ENCODE results near the gene ENO2. TPM values are rescaled to one million over a fixed set of nuclear protein-coding genes. Genes with fewer than 3 reads are reported as not detected.

Gene ENO2
- total and polyA plus RNA-seq, 4 experiments from 2014 or later: 28.4 to 190 (median 111) TPM

DNA sequence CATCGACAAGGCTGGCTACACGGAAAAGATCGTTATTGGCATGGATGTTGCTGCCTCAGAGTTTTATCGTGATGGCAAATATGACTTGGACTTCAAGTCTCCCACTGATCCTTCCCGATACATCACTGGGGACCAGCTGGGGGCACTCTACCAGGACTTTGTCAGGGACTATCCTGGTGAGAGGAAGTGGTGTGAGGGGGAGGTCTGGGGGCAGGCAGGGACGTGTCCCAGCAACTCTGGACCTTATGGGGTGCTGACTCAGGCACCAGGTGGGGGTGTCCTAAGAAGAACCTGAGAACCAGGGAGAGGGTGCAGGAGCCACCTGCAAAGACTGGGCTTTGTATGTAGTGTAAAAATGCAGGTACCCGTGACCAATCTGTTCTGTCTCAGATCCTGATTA, 5.2 kb downstream of the ENO2 start:
- Histone ChIP-seq H3K27me3 (ENCODE audit: insufficient read depth, low read length) (no peaks in the 10 kb centered on the region), H3K4me3 (ENCODE audit: low read length in 2 of 2) (no peak overlapping the region), H3K27ac (ENCODE audit: low read depth, low read length) (no peak overlapping the region), H3K4me1 (ENCODE audit: insufficient read depth, low read length) (peaks cover 21% of the 10 kb centered on the region), H3K36me3 (ENCODE audit: insufficient read depth, low read length) (peaks cover 17% of the 10 kb centered on the region), H3K9me3 (ENCODE audit: control insufficient read depth in 1 of 2, low read length in 2 of 2) (no peaks in the 10 kb centered on the region)
- ChIA-PET CTCF (ENCODE audit: partially characterized antibody) (interaction anchor here (0.6 to 1.2 kb wide), 3 partner anchors 24 to 47 kb away, joined by 3 to 4 read pairs (median 4); partner anchors contain the start of genes C12orf57 and RNU7-1), POLR2A (ENCODE audit: partially characterized antibody) (interaction anchor here (1.1 to 1.7 kb wide), 4 partner anchors 10 to 28 kb away, joined by 3 to 4 read pairs (median 4); no protein-coding TSS in a partner anchor)
- Mint-ChIP-seq H3K27ac (peak overlapping the region in 5 of 7 donors; percentile 10 to 78 (median 54)), H3K27me3 (no peaks in the 10 kb centered on the region), H3K4me3 (no peak overlapping the region), H3K9me3 (peaks cover 0 to 2% (median 0%) of the 10 kb centered on the region in 8 donors), H3K4me1 (peaks cover 9 to 33% (median 21%) of the 10 kb centered on the region in 4 donors), H3K36me3 (peaks cover 25 to 64% of the 10 kb centered on the region in 2 donors)
- intact Hi-C loops (cut with micrococcal nuclease): no loop called here
- no peak for DNase-seq

DNA sequence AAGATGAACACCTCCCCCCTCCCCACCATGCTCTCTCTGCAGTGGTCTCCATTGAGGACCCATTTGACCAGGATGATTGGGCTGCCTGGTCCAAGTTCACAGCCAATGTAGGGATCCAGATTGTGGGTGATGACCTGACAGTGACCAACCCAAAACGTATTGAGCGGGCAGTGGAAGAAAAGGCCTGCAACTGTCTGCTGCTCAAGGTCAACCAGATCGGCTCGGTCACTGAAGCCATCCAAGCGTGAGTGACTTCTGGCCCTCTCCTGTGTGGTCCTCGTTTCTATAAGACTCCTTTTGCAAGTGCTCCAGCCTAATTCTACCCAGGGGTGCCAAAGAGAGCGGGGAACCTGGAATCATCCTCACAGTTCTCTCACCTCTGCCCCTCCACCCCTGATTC, 7.2 kb downstream of the ENO2 start:
- H3K9me3 Mint-ChIP-seq: peaks cover 0 to 2% (median 0%) of the 10 kb centered on the region in 8 donors
- intact Hi-C loops (cut with micrococcal nuclease): loop anchor here (5.0 kb wide), 1 partner anchor 266 kb away; the partner anchor contains the start of gene PEX5
- Histone ChIP-seq H3K4me3 (ENCODE audit: low read length in 2 of 2) (no peak overlapping the region), H3K9me3 (ENCODE audit: control insufficient read depth in 1 of 2, low read length in 2 of 2) (no peaks in the 10 kb centered on the region), H3K4me1 (ENCODE audit: insufficient read depth, low read length) (peaks cover 12% of the 10 kb centered on the region), H3K27ac (ENCODE audit: low read depth, low read length) (no peak overlapping the region), H3K27me3 (ENCODE audit: insufficient read depth, low read length) (no peaks in the 10 kb centered on the region), H3K36me3 (ENCODE audit: insufficient read depth, low read length) (peaks cover 13% of the 10 kb centered on the region)
- ChIA-PET POLR2A (ENCODE audit: partially characterized antibody) (interaction anchor here (0.9 to 8.2 kb wide), 3 partner anchors 15 to 30 kb away, joined by 3 to 154 read pairs (median 6); no protein-coding TSS in a partner anchor), CTCF (ENCODE audit: partially characterized antibody) (interaction anchor here (1.0 to 6.4 kb wide), 9 partner anchors 8 to 191 kb away, joined by 3 to 77 read pairs (median 4); partner anchors contain the start of genes C1RL, ENO2 and LPCAT3)
- peaks cover 25 to 53% of the 10 kb centered on the region in 2 donors for H3K36me3 Mint-ChIP-seq
- H3K4me3 Mint-ChIP-seq: no peak overlapping the region
- peak overlapping the region in 2 of 7 donors; percentile 17 to 37 for H3K27ac Mint-ChIP-seq
- peaks cover 10 to 27% (median 16%) of the 10 kb centered on the region in 4 donors for H3K4me1 Mint-ChIP-seq
- H3K27me3 Mint-ChIP-seq: no peaks in the 10 kb centered on the region
- DNase-seq: no peak

DNA sequence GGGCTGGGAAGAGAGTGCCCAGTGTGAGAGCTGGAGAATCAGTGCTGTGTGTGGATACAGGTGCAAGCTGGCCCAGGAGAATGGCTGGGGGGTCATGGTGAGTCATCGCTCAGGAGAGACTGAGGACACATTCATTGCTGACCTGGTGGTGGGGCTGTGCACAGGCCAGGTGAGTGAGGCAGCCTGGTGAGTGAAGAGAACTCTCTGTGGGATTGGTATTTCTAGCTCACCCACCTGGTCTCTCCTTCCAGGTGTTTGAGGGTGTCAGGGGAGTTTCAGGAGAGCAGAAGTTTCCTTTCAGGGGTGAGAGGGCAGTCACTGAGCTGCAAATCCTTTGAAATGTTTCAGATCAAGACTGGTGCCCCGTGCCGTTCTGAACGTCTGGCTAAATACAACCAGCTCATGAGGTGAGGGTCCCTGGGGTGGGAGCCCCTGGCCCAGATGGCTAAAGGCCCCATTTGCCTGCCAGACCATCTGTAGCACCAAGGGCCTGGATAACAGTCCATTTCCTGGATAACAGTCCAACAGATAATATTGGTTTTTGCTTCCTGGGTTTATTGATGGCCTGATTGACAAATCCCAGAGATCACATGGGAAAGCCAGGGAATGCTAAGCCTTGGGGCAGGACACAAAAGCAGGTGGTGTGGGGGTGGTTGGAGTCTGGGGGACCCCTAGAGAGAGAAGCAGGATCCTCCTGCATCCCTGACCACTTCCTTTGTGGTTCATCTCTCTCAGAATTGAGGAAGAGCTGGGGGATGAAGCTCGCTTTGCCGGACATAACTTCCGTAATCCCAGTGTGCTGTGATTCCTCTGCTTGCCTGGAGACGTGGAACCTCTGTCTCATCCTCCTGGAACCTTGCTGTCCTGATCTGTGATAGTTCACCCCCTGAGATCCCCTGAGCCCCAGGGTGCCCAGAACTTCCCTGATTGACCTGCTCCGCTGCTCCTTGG, 7.9 kb downstream of the ENO2 start:
- intact Hi-C loops (cut with micrococcal nuclease): loop anchor here (5.0 kb wide), 1 partner anchor 265 kb away; the partner anchor contains the start of gene PEX5
- DNase-seq: no peak
- peaks cover 9% of the 10 kb centered on the region for H3K36me3 ChIP-seq (ENCODE audit: insufficient read depth, low read length)
- peaks cover 19% of the 10 kb centered on the region for H3K4me1 ChIP-seq (ENCODE audit: insufficient read depth, low read length)
- H3K27ac Mint-ChIP-seq: peak overlapping the region in 4 of 7 donors; percentile 30 to 95 (median 49)
- ChIA-PET CTCF (ENCODE audit: partially characterized antibody) (interaction anchor here (0.9 to 6.4 kb wide), 10 partner anchors 8 to 190 kb away, joined by 3 to 77 read pairs (median 4); partner anchors contain the start of genes C1RL, ENO2 and LPCAT3), POLR2A (ENCODE audit: partially characterized antibody) (interaction anchor here (0.7 to 8.2 kb wide), 4 partner anchors 8 to 49 kb away, joined by 3 to 154 read pairs (median 4); partner anchors contain the start of gene SPSB2)
- H3K27me3 ChIP-seq (ENCODE audit: insufficient read depth, low read length): no peaks in the 10 kb centered on the region
- H3K4me3 ChIP-seq (ENCODE audit: low read length in 2 of 2): no peak overlapping the region
- H3K9me3 ChIP-seq (ENCODE audit: control insufficient read depth in 1 of 2, low read length in 2 of 2): no peaks in the 10 kb centered on the region
- H3K36me3 Mint-ChIP-seq: peaks cover 18 to 47% of the 10 kb centered on the region in 2 donors
- H3K27ac ChIP-seq (ENCODE audit: low read depth, low read length): no peak overlapping the region
- H3K9me3 Mint-ChIP-seq: peaks cover 0 to 2% (median 0%) of the 10 kb centered on the region in 8 donors
- no peak overlapping the region for H3K4me3 Mint-ChIP-seq
- H3K27me3 Mint-ChIP-seq: no peaks in the 10 kb centered on the region
- H3K4me1 Mint-ChIP-seq: peaks cover 13 to 33% (median 20%) of the 10 kb centered on the region in 4 donors

DNA sequence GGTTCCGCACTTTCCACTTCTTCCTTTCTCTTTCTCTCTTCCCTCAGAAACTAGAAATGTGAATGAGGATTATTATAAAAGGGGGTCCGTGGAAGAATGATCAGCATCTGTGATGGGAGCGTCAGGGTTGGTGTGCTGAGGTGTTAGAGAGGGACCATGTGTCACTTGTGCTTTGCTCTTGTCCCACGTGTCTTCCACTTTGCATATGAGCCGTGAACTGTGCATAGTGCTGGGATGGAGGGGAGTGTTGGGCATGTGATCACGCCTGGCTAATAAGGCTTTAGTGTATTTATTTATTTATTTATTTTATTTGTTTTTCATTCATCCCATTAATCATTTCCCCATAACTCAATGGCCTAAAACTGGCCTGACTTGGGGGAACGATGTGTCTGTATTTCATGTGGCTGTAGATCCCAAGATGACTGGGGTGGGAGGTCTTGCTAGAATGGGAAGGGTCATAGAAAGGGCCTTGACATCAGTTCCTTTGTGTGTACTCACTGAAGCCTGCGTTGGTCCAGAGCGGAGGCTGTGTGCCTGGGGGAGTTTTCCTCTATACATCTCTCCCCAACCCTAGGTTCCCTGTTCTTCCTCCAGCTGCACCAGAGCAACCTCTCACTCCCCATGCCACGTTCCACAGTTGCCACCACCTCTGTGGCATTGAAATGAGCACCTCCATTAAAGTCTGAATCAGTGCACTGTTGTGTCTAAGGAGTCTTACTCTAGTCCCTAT, 8.8 kb downstream of the ENO2 start:
- Mint-ChIP-seq H3K36me3 (peaks cover 18 to 44% of the 10 kb centered on the region in 2 donors), H3K27me3 (no peaks in the 10 kb centered on the region), H3K4me1 (peaks cover 13 to 34% (median 20%) of the 10 kb centered on the region in 4 donors), H3K9me3 (peaks cover 0 to 2% (median 0%) of the 10 kb centered on the region in 8 donors), H3K4me3 (no peak overlapping the region), H3K27ac (peak overlapping the region in 6 of 7 donors; percentile 25 to 95 (median 83))
- no peaks in the 10 kb centered on the region for H3K27me3 ChIP-seq (ENCODE audit: insufficient read depth, low read length)
- H3K27ac ChIP-seq (ENCODE audit: low read depth, low read length): no peak overlapping the region
- intact Hi-C loops (cut with micrococcal nuclease): loop anchor here (5.0 kb wide), 1 partner anchor 264 kb away; the partner anchor contains the start of gene PEX5
- CTCF ChIA-PET (ENCODE audit: partially characterized antibody): interaction anchor here (0.8 to 6.4 kb wide), 23 partner anchors 9 to 189 kb away, joined by 3 to 77 read pairs (median 6); partner anchors contain the start of genes C12orf57, C1R, C1RL and ENO2
- H3K36me3 ChIP-seq (ENCODE audit: insufficient read depth, low read length): peaks cover 9% of the 10 kb centered on the region
- POLR2A ChIA-PET (ENCODE audit: partially characterized antibody): interaction anchor here (1.1 to 17.5 kb wide), 7 partner anchors 8 to 95 kb away, joined by 6 to 280 read pairs (median 58); partner anchors contain the start of genes C12orf57, ENO2, LPCAT3 and PTPN6
- peaks cover 19% of the 10 kb centered on the region for H3K4me1 ChIP-seq (ENCODE audit: insufficient read depth, low read length)
- no peak overlapping the region for H3K4me3 ChIP-seq (ENCODE audit: low read length in 2 of 2)
- DNase-seq: no peak
- no peaks in the 10 kb centered on the region for H3K9me3 ChIP-seq (ENCODE audit: control insufficient read depth in 1 of 2, low read length in 2 of 2)

DNA sequence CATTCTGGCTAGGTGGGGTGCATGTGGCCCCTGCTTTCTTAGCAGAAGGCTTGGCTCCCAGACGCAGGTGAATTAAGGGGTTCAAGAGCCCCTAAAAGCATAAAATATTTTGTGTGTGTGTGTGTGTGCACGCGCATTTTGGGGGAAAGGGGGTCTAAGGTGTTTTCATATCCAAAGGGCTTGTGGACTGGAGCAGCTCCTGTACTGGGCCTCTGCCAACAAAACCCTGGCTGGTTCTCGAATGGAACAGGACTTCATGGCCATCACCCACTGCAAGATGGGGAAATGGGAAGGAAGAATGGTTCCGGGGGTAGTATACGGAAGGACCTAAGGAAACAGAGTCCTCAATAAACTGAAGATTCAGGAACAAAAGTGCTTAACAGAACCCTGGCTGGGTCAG, 9.5 kb downstream of the ENO2 start:
- Mint-ChIP-seq H3K4me3 (peak overlapping the region in 1 of 8 donors; percentile 83), H3K9me3 (peaks cover 0 to 2% (median 0%) of the 10 kb centered on the region in 8 donors), H3K27me3 (no peaks in the 10 kb centered on the region), H3K27ac (peak overlapping the region; percentile 89 to 91 (median 90)), H3K4me1 (peaks cover 17 to 39% (median 24%) of the 10 kb centered on the region in 4 donors), H3K36me3 (peaks cover 18 to 47% of the 10 kb centered on the region in 2 donors)
- Histone ChIP-seq H3K27ac (ENCODE audit: low read depth, low read length) (peak overlapping the region; percentile 41), H3K4me3 (ENCODE audit: low read length in 2 of 2) (no peak overlapping the region), H3K9me3 (ENCODE audit: control insufficient read depth in 1 of 2, low read length in 2 of 2) (no peaks in the 10 kb centered on the region), H3K27me3 (ENCODE audit: insufficient read depth, low read length) (no peaks in the 10 kb centered on the region), H3K4me1 (ENCODE audit: insufficient read depth, low read length) (peaks cover 23% of the 10 kb centered on the region), H3K36me3 (ENCODE audit: insufficient read depth, low read length) (peaks cover 9% of the 10 kb centered on the region)
- DNase-seq: no peak
- ChIA-PET POLR2A (ENCODE audit: partially characterized antibody) (interaction anchor here (0.7 to 17.5 kb wide), 10 partner anchors 9 to 94 kb away, joined by 3 to 280 read pairs (median 14); partner anchors contain the start of genes C12orf57, ENO2, LPCAT3 and PTPN6), CTCF (ENCODE audit: partially characterized antibody) (interaction anchor here (0.6 to 6.4 kb wide), 28 partner anchors 8 to 241 kb away, joined by 3 to 77 read pairs (median 6); partner anchors contain the start of genes C12orf57, C1R, C1RL and ENO2)
- intact Hi-C loops (cut with micrococcal nuclease): loop anchor here (1.0 to 5.0 kb wide), 11 partner anchors 10 to 263 kb away; partner anchors contain the start of genes C12orf57, C1R, ENO2 and LPCAT3

DNA sequence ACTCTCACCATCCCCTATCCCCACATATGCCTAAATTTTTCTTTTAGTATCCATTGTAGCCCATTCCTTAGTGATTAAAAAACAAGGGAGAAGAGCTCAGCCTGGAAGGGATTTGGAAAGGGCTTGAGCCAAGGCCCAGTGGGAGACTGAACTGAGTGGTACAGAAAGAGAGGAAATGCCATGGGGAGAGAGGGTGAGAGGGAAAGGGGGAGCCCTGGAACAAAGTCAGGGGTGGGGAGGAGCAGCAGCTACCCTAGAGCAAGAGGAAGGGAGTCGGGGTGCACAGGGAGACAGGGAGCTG, 10.8 kb downstream of the ENO2 start:
- CTCF ChIA-PET (ENCODE audit: partially characterized antibody): interaction anchor here (0.6 to 6.4 kb wide), 26 partner anchors 11 to 216 kb away, joined by 3 to 77 read pairs (median 5); partner anchors contain the start of genes C12orf57, C1R, C1RL and CDCA3
- H3K36me3 ChIP-seq (ENCODE audit: insufficient read depth, low read length): no peaks in the 10 kb centered on the region
- Mint-ChIP-seq H3K4me1 (peaks cover 27 to 44% (median 34%) of the 10 kb centered on the region in 4 donors), H3K27me3 (no peaks in the 10 kb centered on the region), H3K27ac (peak overlapping the region in 6 of 7 donors; percentile 37 to 91 (median 90)), H3K9me3 (no peaks in the 10 kb centered on the region), H3K36me3 (peaks cover 8 to 34% of the 10 kb centered on the region in 2 donors), H3K4me3 (peak overlapping the region in 3 of 8 donors; percentile 40 to 83 (median 64))
- no peaks in the 10 kb centered on the region for H3K27me3 ChIP-seq (ENCODE audit: insufficient read depth, low read length)
- no peak overlapping the region for H3K4me3 ChIP-seq (ENCODE audit: low read length in 2 of 2)
- no peak for DNase-seq
- H3K4me1 ChIP-seq (ENCODE audit: insufficient read depth, low read length): peaks cover 36% of the 10 kb centered on the region
- no peaks in the 10 kb centered on the region for H3K9me3 ChIP-seq (ENCODE audit: control insufficient read depth in 1 of 2, low read length in 2 of 2)
- no peak overlapping the region for H3K27ac ChIP-seq (ENCODE audit: low read depth, low read length)
- POLR2A ChIA-PET (ENCODE audit: partially characterized antibody): interaction anchor here (0.5 to 17.5 kb wide), 10 partner anchors 10 to 188 kb away, joined by 3 to 280 read pairs (median 14); partner anchors contain the start of genes C12orf57, C1RL, CDCA3 and ENO2
- intact Hi-C loops (cut with micrococcal nuclease): loop anchor here (2.0 kb wide), 1 partner anchor 36 kb away; no protein-coding TSS in a partner anchor
